K562 (cell line): ENCODE data around the gene FASTK. TPM values are rescaled to one million over a fixed set of nuclear protein-coding genes. Genes with fewer than 3 reads are reported as not detected.

Source experiments
- CREB1 ChIP-seq, 2 experiments: sonication (generic) in 1 of 2; formaldehyde crosslinking in 1 of 2; IDR thresholded peaks; 2 replicates each; pipeline versions ENCODE4 v1.6.1 to v1.8.0; 2012 to 2022; ENCODE audit warnings: inconsistent platforms in 1 of 2, mild to moderate bottlenecking in 1 of 2, missing genetic modification reagents in 1 of 2, moderate library complexity in 1 of 2
- CSDE1 ChIP-seq, 2 experiments: fragments of 450-650 bp; IDR thresholded peaks; 2 replicates each; pipeline ENCODE4 v1.6.1; 2016; ENCODE audit warnings: mild to moderate bottlenecking in 1 of 2
- E2F6 ChIP-seq, 2 experiments: IDR thresholded peaks; 2 replicates each; pipeline ENCODE4 v1.6.1; 2011; ENCODE audit warnings: borderline replicate concordance in 1 of 2, control low read depth in 1 of 2, low read depth in 1 of 2, low read length in 1 of 2, mild to moderate bottlenecking in 1 of 2, mixed read lengths in 1 of 2, moderate library complexity in 1 of 2; ENCODE audit not compliant: insufficient read depth in 1 of 2, insufficient read length in 1 of 2, poor library complexity in 1 of 2, severe bottlenecking in 1 of 2; ENCODE audit errors: extremely low read depth in 1 of 2
- GTF3C2 ChIP-seq: IDR thresholded peaks from 3 replicates; pipeline ENCODE4 v1.6.1; 2011; ENCODE audit warnings: borderline replicate concordance, mild to moderate bottlenecking, moderate library complexity; ENCODE audit not compliant: insufficient read length; ENCODE audit errors: extremely low read depth
- ILF3 ChIP-seq: fragments of 450-650 bp; IDR thresholded peaks from 2 replicates; pipeline ENCODE4 v1.6.1; 2018; ENCODE audit warnings: antibody characterized with exemption, mild to moderate bottlenecking, moderate library complexity, borderline replicate concordance
- KAT7 ChIP-seq: sonication (generic); formaldehyde crosslinking; IDR thresholded peaks from 2 replicates; pipeline ENCODE4 v1.8.0; 2022; ENCODE audit warnings: missing genetic modification reagents, mild to moderate bottlenecking, borderline replicate concordance
- MCM2 ChIP-seq: fragments of 450-650 bp; IDR thresholded peaks from 2 replicates; pipeline ENCODE4 v1.6.1; 2017; ENCODE audit warnings: low read depth, mild to moderate bottlenecking
- NELFE ChIP-seq: IDR thresholded peaks from 2 replicates; pipeline ENCODE4 v1.6.1; 2011; ENCODE audit warnings: mild to moderate bottlenecking; ENCODE audit not compliant: insufficient read depth, insufficient read length
- NR2C2 ChIP-seq, 2 experiments: fragments of 200-800 bp in 1 of 2; sonication (Bioruptor generic) in 1 of 2; sonication (generic) in 1 of 2; formaldehyde crosslinking in 1 of 2; IDR thresholded peaks; 2 replicates each; pipeline versions ENCODE4 v1.6.1 to v1.8.0; 2016 to 2022; ENCODE audit warnings: mild to moderate bottlenecking in 1 of 2, missing compliant biosample characterization in 1 of 2, missing genetic modification characterization in 1 of 2, missing genetic modification reagents in 1 of 2
- PML ChIP-seq: IDR thresholded peaks from 2 replicates; pipeline ENCODE4 v1.6.1; 2012; ENCODE audit warnings: low read length, inconsistent platforms
- POLR3A ChIP-seq: IDR thresholded peaks from 2 replicates; pipeline ENCODE4 v1.6.1; 2011; ENCODE audit warnings: borderline replicate concordance, mild to moderate bottlenecking, moderate library complexity; ENCODE audit not compliant: insufficient read length, insufficient read depth; ENCODE audit errors: extremely low read depth
- ZBTB11 ChIP-seq, 3 experiments: fragments of 200-800 bp in 1 of 3; fragments of 250-450 bp in 1 of 3; fragments of 450-650 bp in 1 of 3; sonication (Bioruptor Pico) in 1 of 3; sonication (Bioruptor generic) in 1 of 3; formaldehyde crosslinking in 1 of 3; IDR thresholded peaks; 2 replicates each; pipeline versions ENCODE4 v1.6.1 to v1.8.0; 2016 to 2022; ENCODE audit warnings: mild to moderate bottlenecking in 2 of 3, missing genetic modification characterization in 2 of 3, missing compliant biosample characterization in 1 of 3, moderate library complexity in 1 of 3
- ZKSCAN3 ChIP-seq: fragments of 250-450 bp; sonication (Bioruptor Pico); IDR thresholded peaks from 2 replicates; pipeline ENCODE4 v1.4.0; 2020
- ZNF124 ChIP-seq: sonication (generic); formaldehyde crosslinking; IDR thresholded peaks from 2 replicates; pipeline ENCODE4 v1.8.1; 2022; ENCODE audit warnings: missing genetic modification reagents
- ZNF41 ChIP-seq: fragments of 250-450 bp; sonication (Bioruptor Pico); conservative IDR thresholded peaks from 2 replicates; pipeline ENCODE4 v1.4.0; 2020; ENCODE audit warnings: mild to moderate bottlenecking
- polyA plus RNA-seq, 8 experiments: library from polyadenylated mRNA; depleted of rRNA in 4 of 8; stranded (reverse) in 5 of 8; unstranded in 3 of 8; fragments of >200 nt; fragmentation: Nextera tagmentation in 2 of 8; fragmentation: Illumina TruSeq in 1 of 8; extraction: Ambion mirVana in 2 of 8; extraction: Trizol in 1 of 8; gene quantifications; 2 replicates each; pipeline versions ENCODE4 v1.2.1 to v1.2.3, GENCODE V29; 2011 to 2014; ENCODE audit warnings: inconsistent platforms in 1 of 8, missing spikeins in 1 of 8
- total RNA-seq, 7 experiments: library from RNA; depleted of rRNA in 6 of 7; stranded (reverse); fragments of >200 nt in 6 of 7; fragmentation: Illumina TruSeq in 2 of 7; extraction: Trizol in 2 of 7; gene quantifications; 2 replicates each; pipeline versions ENCODE4 v1.2.1 to v1.2.3, GENCODE V29; 2011 to 2021; ENCODE audit warnings: low replicate concordance in 1 of 7
- TF ChIP-seq, protein P1 (sequence below): sonication (generic); formaldehyde crosslinking; IDR thresholded peaks from 2 replicates; pipeline ENCODE4 v1.9.0; 2022; ENCODE audit warnings: mild to moderate bottlenecking, missing genetic modification reagents
- TF ChIP-seq, protein P2 (sequence below): sonication (generic); formaldehyde crosslinking; IDR thresholded peaks from 2 replicates; pipeline ENCODE4 v1.8.0; 2022; ENCODE audit warnings: missing genetic modification reagents, mild to moderate bottlenecking, moderate library complexity, borderline replicate concordance

Gene FASTK
- total and polyA plus RNA-seq, 9 of the 15 experiments (the other 6 are each of a cell fraction or from before 2014, with no cell fraction given): 0.51 to 150 (median 48.2) TPM

DNA sequence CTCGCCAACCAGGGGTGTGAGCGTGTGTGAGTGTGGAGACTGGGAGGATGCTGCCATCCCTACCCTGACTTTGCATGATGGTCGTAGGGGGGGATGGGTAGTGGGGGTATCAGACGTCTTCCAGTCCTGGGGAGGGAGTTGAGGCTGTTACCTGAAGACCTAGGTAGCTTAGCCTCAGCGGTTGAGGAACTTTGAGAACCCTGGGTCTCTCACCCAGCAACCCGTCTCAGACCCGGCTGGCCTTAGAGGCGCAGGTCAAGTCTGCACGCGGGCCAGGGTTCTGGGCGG, 18.6 kb downstream of the FASTK start (continued):
- TF ChIP-seq E2F6 (IDR thresholded peaks at IDR 0.05; ENCODE audit: borderline replicate concordance in 1 of 2, extremely low read depth in 1 of 2, insufficient read depth in 1 of 2, insufficient read length in 1 of 2, low read depth in 1 of 2, low read length in 1 of 2, poor library complexity in 1 of 2, severe bottlenecking in 1 of 2) (peak in 1 of 2 experiments; percentile 60), GTF3C2 (no peak), POLR3A (no peak), CSDE1 (IDR thresholded peaks at IDR 0.05) (no peak), ILF3 (no peak), CREB1 (IDR thresholded peaks at IDR 0.05) (no peak), CREB1 (CRISPR knock-in tag; IDR thresholded peaks at IDR 0.05) (peak; percentile 57; the same call in 1 of the 2 replicates), ZKSCAN3 (CRISPR knock-in tag) (no peak), ZNF124 (no peak), KAT7 (CRISPR knock-in tag) (peak; percentile 82; the same call in 1 of the 2 replicates), ZBTB11 (CRISPR knock-in tag; IDR thresholded peaks at IDR 0.05) (no peak), NELFE (no peak), NR2C2 (CRISPR knock-in tag; IDR thresholded peaks at IDR 0.05) (no peak), NR2C2 (tag; IDR thresholded peaks at IDR 0.05) (0 out of 2 replicates have a peak, but pooled peaks have one; percentile 2), PML (peak; percentile 20; the same call in 1 of the 2 replicates), ZNF41 (CRISPR knock-in tag) (no peak), MCM2 (no peak)
- TF ChIP-seq, protein P1, sequence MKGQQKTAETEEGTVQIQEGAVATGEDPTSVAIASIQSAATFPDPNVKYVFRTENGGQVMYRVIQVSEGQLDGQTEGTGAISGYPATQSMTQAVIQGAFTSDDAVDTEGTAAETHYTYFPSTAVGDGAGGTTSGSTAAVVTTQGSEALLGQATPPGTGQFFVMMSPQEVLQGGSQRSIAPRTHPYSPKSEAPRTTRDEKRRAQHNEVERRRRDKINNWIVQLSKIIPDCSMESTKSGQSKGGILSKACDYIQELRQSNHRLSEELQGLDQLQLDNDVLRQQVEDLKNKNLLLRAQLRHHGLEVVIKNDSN (CRISPR knock-in tag): no peak
- TF ChIP-seq, protein P2, sequence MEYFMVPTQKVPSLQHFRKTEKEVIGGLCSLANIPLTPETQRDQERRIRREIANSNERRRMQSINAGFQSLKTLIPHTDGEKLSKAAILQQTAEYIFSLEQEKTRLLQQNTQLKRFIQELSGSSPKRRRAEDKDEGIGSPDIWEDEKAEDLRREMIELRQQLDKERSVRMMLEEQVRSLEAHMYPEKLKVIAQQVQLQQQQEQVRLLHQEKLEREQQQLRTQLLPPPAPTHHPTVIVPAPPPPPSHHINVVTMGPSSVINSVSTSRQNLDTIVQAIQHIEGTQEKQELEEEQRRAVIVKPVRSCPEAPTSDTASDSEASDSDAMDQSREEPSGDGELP (CRISPR knock-in tag): no peak
